HG03095 (cell line): Measurements from ENCODE around the gene IFRD1.
A peak's percentile ranks its signal among the peaks of the same experiment; 100 is the strongest.

Source experiments
- ATAC-seq: cut with Tn5 transposase; IDR thresholded peaks from one replicate; pipeline ENCODE4 v1.9.1; 2021; ENCODE audit warnings: moderate library complexity; ENCODE audit not compliant: unreplicated experiment

Gene IFRD1, protein sequence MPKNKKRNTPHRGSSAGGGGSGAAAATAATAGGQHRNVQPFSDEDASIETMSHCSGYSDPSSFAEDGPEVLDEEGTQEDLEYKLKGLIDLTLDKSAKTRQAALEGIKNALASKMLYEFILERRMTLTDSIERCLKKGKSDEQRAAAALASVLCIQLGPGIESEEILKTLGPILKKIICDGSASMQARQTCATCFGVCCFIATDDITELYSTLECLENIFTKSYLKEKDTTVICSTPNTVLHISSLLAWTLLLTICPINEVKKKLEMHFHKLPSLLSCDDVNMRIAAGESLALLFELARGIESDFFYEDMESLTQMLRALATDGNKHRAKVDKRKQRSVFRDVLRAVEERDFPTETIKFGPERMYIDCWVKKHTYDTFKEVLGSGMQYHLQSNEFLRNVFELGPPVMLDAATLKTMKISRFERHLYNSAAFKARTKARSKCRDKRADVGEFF

DNA sequence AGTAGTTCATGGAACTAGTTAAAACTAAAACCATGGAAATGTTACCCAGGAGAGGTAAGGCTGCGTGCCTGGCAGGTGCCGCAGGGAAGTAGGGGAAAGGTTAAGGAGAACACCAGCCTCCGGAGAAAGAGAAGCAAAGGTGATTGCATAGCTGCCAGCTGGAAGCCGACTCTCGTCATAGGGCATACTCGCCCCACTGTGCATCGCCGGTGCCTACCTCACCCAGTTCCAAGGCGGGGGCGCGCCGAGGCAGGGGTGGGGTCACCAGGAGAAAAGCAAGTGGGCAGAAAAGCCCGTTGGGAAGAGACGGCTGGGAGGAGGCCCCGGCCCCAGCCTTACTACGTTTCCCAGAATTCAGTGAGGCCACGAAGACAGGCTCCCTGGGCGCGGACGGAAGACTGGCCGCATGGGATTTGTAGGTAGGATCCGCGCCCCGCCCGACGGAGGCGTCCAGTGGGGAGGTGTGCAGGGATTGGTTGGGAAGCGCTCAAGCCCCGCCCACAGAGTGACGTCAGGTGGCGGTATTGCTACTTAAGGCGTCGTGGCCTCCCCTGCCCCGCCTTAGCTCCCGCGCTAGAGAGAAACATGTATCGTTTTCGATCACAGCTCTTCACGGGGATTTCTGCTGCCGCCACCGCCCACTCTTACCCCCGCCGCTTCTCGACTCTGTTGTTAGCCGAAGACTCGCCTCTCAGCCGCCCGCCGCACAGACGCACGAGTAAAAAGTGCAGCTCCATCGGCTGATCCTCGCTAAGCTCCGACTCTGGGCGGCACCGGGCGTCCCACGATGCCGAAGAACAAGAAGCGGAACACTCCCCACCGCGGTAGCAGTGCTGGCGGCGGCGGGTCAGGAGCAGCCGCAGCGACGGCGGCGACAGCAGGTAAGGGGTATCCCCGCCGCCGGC lies at the start of gene IFRD1:
Gene IFRD1, plus strand, starts transcription at position 559 of the 905 bp plus-strand sequence. Its CDS starts 229 bp downstream, at position 788.
- peak; percentile 70 for ATAC-seq

DNA sequence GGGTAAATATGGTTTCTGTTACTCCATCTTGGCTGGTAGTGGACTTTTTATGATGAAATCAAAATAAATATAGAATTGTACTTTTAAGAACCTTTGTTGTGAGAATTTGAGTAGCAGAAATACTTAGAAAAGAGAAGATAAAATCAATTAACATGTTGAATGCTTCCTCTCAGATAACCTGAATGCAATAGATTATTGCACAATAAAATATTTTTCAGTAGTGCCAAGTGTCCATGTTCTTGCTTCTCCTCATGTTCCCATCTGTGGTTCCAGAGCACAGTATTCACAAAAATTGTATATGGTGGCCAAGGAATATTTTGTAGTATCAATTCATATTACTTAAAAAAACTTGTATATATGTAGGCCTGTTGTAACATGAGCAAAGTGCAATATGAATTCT lies 45.9 kb upstream of the IFRD1 start:
- ATAC-seq: no peak

DNA sequence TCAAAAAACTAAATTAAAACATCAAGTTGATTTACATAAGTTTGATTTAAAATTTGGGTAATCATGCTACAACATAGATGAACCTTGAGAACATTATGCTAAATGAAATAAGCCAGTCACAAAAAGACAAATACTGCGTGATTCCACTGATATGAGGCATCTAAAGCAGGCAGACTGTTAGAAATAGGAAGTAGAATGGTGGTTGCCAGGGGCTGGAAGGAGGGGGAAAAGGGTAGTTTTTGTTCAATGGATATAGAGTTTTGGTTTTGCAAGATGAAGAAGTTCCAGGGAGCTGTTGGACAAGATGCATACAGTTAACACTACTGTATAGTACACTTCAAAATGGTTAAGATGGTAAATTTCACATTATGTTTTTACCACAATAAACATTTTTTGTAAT lies 45.0 kb upstream of the IFRD1 start:
- no peak for ATAC-seq

DNA sequence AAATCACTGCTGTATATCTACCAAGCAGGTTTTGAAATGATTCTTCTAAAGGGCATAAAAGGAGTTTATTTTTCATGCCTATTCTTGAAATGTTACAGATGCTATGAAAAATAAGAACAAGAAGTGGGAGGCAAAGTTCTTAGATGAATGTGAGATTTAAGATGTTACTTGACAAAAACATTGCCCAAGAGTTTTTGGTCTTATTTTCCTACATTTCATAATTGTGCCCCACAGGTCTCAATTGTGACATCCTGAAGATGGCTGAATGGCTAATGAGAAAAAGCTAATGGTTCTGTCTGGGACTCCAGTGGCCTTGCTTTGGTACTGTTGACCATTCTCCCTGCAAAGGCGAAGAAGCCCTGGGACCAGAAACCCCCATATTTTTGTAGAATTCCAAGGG lies 43.0 kb upstream of the IFRD1 start:
- ATAC-seq: no peak

DNA sequence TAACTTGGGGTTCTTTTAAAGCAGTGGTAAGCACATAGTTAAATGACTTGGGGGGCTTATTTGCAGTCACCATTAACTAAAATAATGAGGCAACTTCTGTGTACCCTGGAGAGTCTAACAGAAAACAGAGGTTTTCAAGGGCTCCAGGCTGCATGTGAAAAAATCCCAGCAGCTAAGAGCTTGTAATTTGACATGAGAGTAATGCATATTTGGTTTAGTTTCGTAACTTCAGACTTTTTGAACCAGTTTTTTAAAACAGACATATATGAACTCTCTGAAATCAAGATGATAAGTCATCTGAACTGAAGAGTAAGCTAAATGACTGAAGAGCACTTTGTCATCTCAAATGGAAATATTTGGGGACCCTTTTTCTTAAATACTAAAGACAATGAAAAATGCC lies 40.2 kb upstream of the IFRD1 start:
- ATAC-seq: no peak

DNA sequence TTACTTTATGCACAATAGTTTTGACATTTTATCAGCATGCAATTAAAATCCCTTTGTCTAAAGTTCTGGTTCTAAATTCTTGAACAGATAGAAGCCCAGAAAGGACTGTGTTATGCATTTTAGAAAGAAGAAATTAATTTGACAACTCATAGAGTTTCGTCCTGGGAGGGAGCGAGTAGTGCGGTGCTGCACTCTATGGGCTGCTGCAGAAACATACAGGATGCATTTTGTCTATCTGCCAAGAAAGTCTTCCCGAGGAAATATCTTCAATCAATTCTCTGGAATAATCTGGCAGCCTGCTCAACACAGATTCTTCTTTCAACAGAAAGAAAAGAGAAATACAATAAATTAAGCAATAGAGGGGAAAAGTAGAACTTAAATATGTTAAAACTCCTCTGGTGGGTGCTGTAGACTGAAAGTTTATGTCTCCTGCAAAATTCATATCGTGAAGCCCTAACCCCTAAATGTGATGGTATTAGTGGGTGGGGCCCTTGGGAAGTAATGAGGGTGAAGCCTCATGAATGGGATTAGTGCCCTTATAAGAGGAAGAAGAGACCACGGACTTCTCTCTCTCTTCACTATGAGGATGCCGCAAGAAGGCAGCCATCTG lies 39.0 kb upstream of the IFRD1 start:
- ATAC-seq: no peak

DNA sequence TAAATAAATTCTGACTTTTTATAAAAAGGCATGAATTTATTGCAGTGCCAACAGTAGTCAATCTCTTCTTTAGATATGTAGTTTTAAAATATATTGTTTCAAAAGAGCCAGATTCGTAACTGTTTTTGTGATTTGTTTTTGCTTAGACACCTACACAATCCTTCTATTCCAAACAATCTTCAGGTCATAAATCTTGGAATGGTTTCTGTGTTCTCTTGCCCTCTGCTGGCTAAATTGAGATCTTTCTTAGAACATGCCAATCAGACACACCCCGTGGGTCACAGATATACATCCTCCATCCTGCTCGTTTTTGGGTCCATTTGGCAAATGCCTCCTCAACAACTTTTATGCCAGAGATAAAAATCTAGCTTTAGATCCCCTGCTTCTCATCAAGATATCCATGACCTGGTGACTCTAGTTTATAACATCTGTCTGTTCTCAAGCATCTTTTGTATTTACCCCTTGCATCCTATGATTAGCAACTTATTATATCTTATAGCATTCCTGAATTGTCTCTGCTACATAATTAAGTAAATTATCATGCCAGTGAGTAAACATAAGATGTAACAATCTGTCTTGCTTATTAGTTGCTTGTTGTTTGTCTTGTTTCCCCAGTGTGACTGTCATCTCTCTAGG lies 35.3 kb upstream of the IFRD1 start:
- no peak for ATAC-seq

DNA sequence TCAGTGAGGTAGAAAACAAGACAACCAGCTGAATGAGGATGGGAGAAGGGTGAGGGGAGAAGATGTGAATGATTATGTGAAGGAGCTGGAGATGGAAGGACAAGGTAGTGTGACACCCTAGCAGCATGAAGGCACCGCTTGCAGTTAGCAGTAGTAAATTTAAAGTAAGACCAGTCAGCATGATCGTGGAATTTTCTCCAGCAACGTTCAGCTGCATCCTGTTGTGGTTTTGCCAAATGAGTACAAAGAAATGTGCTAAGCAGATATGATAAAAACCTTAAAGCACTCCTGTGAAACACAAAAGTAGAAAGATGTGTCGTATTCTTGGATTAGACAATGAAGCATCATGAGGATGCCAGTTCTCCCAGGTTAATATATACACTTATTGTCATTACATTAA lies 34.1 kb upstream of the IFRD1 start:
- ATAC-seq: no peak

DNA sequence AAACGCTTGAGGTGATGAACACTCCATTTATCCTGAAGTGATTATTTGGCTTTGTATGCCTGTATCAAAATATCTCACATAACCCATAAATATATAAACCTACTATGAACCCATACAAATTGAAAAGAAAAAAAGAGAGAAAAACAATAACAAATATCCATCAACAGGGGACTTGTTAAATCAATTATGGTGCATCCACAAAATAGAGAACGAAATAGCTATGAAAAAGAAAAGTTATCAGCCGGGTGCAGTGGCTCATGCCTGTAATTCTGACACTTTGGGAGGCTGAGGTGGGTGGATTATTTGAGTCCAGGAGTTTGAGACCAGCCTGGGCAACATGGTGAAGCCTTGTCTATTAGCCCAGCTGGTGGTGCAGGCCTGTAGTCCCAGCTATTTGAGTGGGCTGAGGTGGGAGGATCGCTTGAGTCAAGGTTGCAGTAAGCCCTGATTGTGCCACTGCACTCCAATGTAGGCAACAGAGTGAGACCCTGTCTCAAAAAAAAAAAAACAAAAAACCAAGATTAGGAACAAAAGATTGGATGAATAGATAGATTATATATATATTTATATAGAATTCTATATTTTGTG lies 30.6 kb upstream of the IFRD1 start:
- no peak for ATAC-seq

DNA sequence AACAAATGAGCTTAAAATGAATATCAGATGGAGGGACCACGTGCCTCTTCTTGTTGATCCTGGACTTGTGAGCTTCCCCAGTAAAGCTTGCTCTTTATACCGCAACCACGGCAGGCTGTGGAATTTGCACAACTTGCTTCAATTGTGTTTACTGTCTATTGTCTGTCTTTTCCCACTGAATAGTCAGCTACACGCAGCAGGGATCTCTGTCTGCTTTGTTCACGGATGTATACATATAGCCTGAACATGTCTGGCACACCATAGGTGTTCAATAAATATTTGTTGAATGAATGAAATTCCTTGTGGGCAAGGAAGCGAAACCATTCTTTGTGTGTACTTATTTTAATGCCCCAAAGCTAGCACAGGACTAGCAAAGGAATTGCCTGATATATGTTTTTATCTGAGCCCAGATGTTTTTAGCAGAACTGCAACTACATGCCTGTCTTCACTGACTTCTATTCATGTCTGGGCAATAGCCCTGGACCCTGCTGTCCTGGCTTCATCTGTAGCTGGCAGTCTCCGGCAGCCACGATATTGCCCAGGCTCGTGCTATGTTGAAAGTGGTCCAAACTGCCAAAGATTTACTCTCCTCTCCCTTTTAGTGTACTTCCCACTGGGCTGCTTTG lies 29.9 kb upstream of the IFRD1 start:
- ATAC-seq: no peak

DNA sequence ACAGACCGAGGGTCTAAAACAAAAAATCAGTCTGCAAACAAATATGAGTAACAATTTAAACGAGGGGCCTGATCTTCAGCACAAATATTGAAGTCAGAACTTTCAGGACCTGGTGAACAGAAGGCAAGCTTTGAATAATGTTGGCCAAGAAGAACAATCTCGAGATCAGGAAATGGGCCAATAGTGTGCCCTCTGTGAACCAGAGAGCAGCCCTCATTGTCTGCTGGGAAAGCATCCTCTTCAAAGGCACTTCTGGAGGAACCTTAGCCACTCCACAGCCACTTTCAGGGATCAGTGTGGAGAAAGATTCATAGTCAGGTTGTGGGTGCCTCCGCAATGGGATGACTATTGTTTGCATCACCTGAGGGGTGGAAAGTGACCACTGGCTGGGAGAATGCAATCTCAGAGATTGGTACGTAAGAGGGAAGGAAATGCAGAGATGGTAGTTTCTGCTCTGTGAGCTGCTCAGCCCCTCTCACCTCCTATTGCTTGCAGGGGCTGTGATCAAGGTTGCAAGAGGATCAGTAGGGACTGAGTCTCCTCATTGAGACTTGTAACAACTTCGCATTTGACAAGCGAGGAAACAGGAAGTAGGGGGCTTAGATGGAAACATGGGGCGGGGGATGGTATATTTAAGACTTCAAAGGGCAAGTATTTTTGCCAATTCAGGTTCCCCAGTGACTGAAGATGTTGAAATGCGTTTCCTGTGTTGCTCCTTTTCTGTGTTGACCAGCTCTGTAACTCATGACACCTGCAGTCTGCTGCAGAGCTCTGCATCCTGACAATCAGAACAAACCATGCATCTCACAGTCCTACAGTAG lies 28.4 kb upstream of the IFRD1 start:
- no peak for ATAC-seq

DNA sequence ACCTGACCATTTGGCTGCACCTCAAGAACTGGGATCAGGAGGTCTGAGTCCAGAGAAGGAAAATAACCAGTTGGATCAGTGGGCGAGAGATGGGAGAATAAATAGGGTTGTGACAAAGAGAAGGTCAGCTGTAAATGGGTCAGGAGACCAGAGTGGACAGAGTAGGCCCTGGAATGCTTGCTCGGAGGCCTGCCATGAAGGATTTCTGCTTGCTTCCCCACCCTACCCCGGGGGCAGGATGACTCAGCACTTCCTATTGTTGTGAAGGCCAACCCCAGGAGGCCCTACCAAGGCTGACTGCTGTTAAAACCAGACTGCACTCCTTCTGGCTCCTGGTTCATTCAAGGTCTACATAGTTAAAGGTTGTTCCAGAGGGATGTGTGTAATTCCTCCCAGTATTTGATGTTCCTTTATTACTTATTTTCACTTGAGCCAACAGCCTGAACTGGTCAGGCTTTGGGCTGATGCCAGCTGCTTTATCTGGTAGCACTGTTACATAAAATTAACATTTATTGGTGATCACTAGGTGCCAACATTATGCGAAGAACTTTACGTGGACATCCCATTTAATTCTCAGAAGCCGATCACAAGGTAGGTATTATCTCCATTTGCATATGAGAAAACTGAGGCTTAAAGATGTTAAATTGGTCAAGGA lies 27.3 kb upstream of the IFRD1 start:
- peak; percentile 79 for ATAC-seq

DNA sequence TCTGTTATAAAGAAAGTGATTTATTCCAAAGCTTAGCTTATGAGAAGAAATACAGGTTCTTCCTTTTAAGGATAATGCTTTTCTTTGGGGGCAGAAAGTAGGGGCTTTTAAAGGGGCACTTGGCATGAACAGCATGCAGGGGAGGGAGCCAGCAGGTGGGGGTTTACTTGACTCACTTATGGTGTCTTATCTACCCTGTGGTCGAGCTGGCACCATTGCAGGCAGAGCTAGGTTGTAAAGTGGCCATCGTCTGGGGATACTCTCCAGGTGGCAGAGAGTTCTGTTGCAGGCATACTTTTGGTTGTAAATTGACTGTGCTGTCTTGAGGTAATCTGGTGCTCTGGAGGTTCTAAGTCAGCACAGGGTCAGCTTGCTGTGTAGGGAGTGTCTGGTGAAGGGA lies 26.3 kb upstream of the IFRD1 start:
- no peak for ATAC-seq

DNA sequence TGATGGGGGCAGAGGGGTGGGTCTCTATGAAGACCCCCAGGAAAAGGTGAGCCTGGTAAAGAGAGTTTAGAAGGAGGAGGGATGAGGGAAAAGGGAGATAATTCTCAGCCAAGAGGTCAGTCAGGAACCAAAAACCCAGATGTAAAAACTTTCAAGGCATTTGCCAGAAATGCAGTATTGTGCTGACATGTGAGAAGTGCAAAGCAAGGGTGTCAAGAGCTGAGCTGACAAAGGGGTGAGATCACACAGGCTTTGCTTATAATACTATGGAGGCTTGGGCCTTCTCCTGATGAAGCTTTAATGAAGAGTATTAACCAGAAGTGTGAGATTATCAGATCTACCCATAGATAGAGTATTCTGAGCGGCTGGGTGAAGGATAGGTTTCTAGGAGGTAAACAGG lies 22.3 kb upstream of the IFRD1 start:
- ATAC-seq: no peak

DNA sequence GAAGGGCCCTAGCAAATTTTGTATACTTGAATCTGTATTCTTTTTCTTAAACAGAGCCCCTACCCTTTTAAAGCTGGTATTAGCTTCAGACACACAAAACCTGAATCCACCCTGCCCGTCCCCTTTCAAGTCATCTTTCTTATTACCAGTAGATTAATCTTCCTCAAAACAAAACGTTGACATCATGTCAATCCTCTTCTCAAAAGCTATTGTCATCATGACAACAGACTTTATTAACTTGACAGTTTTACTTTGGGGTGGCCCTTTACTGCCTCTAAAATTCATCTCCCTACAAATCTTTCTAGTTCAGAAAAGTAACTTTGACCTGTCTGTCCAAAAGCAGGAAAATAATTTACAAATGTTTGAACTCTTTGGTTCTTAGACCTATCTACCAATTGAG lies 21.5 kb upstream of the IFRD1 start:
- no peak for ATAC-seq

DNA sequence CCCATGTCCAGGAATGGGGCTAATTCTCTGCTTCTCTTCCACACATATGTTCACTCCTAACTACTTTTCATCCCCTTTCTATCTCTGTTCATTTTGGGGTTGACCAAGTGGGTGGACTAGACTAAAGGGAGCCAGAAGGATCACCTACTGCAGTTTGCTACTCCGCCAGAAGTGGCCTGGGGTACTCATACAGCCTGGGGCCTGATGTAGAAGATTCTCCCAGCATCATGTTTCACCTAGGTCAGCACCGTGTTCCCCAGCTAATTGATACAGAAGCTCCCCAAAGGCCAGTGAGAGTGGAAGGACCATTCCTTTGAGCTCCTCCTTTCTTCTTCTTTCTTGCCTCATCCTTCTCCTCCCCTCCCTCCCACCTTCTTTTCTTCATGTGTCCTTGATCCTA lies 19.6 kb upstream of the IFRD1 start:
- ATAC-seq: no peak

DNA sequence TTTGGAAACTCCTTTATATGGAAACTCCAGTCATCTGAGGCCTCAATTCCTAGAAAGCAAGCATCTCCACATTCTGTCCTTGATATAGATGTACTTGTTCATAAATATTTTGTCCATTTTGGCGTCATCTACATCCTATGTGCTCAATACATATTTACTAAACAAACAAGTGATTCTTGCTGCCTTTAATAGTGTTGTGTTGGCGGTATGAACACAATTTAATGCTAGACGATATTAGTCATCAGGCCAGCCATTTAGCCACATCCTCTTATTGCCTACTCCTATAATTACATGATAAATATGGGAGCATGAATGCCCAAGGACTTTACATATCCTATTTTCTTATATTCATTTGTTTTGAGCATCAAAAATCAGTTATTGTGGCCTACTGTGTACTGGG lies 18.5 kb upstream of the IFRD1 start:
- no peak for ATAC-seq

DNA sequence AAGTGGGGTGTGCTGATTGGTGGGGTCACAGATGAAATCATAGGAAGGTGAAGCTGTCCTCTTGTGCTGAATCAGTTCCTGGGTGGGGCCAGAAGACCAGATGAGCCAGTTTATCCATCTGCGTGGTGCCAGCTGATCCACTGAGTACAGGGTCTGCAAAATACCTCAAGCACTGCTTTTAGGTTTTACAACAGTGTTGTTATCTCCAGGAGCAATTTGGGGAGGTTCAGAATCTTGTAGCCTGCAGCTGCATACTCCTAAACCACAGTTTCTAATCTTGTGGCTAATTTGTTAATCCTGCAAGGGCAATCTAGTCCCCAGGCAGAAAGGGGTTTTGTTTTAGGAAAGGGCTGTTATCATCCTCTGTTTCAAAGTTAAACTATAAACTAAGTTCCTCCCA lies 17.0 kb upstream of the IFRD1 start:
- no peak for ATAC-seq

DNA sequence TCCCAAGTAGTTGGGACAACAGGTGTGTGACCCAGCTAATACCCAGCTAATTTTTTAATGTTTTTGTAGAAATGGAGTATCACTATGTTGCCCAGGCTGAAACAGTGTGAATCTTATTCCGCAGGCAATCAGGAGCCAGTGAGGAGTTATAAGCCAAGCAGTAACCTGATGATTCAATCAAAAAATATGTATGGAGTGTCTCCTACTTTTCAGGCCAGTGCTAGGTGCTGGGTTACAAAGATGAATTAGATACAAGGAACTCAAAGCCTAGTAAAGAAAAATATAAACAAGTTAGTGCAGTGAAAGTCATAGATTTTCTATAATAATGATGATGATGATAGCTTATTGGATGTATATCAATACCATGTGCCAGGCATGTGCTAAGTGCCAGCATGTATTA lies 13.2 kb upstream of the IFRD1 start:
- no peak for ATAC-seq
